ENCODE data around the gene SMIM29.
A peak's percentile ranks its signal among the peaks of the same experiment; 100 is the strongest.

SMIM29 gene

GRCh38 chr6:34240329-34241248 lies 8.2 kb downstream of the SMIM29 start:
- no peak for DNase-seq (ENCODE audit: low spot score)

- no peak for DNase-seq (ENCODE audit: low spot score)
Measured at GRCh38 chr6:34239893-34240292, 8.9 kb downstream of the SMIM29 start.

- DNase-seq (ENCODE audit: low spot score) = no peak
Measured at GRCh38 chr6:34239500-34239825, 9.3 kb downstream of the SMIM29 start.

GRCh38 chr6:34238585-34239499 lies 10.0 kb downstream of the SMIM29 start:
- DNase-seq (ENCODE audit: low spot score) = no peak

GRCh38 chr6:34237722-34238584 lies 10.9 kb downstream of the SMIM29 start:
- peak; percentile 38 for DNase-seq (ENCODE audit: low spot score)

GRCh38 chr6:34237316-34237721 lies 11.5 kb downstream of the SMIM29 start:
- peak; percentile 3 for DNase-seq (ENCODE audit: low spot score)

- DNase-seq (ENCODE audit: low spot score) = peak; percentile 91
Measured at GRCh38 chr6:34236443-34237315, 12.1 kb downstream of the SMIM29 start, which contains the start of gene HMGA1. HMGA1 (plus strand) TSS chr6:34236873; CDS start chr6:34240781, 3,908 bp downstream.

GRCh38 chr6:34236131-34236442 lies 12.7 kb downstream of the SMIM29 start:
- peak; percentile 6 for DNase-seq (ENCODE audit: low spot score)

- peak; percentile 18 for DNase-seq (ENCODE audit: low spot score)
Measured at GRCh38 chr6:34235307-34236130, 13.3 kb downstream of the SMIM29 start.

GRCh38 chr6:34234667-34235306 lies 14.0 kb downstream of the SMIM29 start:
- no peak for DNase-seq (ENCODE audit: low spot score)

GRCh38 chr6:34233867-34234266 lies 14.9 kb downstream of the SMIM29 start:
- DNase-seq (ENCODE audit: low spot score) = peak; percentile 2

GRCh38 chr6:34232901-34233300 lies 15.9 kb downstream of the SMIM29 start:
- DNase-seq (ENCODE audit: low spot score) = peak; percentile 31

- no peak for DNase-seq (ENCODE audit: low spot score)
Measured at GRCh38 chr6:34231566-34232336, 17.1 kb downstream of the SMIM29 start.

GRCh38 chr6:34230653-34231371 lies 18.0 kb downstream of the SMIM29 start:
- no peak for DNase-seq (ENCODE audit: low spot score)

GRCh38 chr6:34229877-34230276 lies 18.9 kb downstream of the SMIM29 start:
- DNase-seq (ENCODE audit: low spot score) = no peak

- DNase-seq (ENCODE audit: low spot score) = no peak
Measured at GRCh38 chr6:34227761-34228421, 20.9 kb downstream of the SMIM29 start.

Measured in Ammon's horn (tissue), 1 donor.